Putamen (tissue), 1 donor: ENCODE results near the gene DCUN1D4.
A peak's percentile ranks its signal among the peaks of the same experiment; 100 is the strongest.
"Not testable (repeated sequence)": the region's sequence is repeated elsewhere in the genome, so short reads cannot be mapped to it uniquely, and the experiment has no call there.

ENCODE experiments used
- DNase-seq: peaks from one replicate; pipeline ENCODE4 v3.0.0-alpha.2; 2016; ENCODE audit warnings: low spot score

The DCUN1D4 gene

DNA sequence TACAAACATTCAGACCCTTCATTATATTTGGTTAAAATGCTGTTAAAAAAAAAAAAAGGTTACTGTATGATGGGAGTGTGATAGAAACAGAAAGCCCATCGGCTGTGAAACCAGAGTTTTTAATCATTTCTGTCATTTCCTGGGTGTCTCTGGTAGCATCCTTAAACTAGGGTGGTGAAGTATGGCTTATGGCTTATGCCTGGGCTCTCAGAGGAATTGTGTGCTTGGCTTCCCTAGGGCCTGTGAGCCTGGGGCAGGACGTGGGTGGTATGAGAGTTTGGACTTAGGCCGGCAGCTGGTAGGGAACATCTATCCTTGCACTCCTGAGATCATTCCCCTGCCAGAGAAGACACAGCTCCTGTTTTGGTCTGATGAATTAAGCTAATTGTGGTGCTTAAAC lies 52.2 kb downstream of the DCUN1D4 start:
- no peak for DNase-seq

DNA sequence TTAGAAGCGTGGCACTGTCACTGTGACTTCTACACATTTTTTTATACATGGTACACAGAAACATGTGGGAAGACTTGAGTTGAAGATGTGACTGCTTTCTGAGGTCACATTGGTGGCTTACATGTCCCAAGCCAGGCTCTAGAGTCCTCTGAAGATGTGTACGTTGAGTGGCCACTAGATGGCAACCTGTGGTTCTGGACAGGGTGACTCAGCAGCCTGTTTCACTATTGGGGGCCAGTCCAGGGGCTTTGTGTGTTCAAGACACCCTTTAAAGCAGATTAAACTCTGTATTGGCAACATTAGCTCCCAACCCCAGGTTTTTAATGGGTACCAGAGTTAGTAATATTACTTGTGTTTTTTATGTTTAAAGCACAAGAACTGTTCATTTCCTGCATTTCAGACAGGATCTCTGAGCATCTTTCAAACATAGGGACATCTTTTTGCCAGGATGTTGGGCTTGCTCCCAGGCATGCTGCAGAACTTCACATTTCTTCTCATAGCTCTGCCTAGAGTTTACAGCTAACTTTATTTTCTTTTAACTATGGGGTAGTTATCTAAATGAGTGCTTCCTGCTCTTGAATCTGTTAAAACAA lies 53.0 kb downstream of the DCUN1D4 start:
- DNase-seq, result peak; percentile 72

DNA sequence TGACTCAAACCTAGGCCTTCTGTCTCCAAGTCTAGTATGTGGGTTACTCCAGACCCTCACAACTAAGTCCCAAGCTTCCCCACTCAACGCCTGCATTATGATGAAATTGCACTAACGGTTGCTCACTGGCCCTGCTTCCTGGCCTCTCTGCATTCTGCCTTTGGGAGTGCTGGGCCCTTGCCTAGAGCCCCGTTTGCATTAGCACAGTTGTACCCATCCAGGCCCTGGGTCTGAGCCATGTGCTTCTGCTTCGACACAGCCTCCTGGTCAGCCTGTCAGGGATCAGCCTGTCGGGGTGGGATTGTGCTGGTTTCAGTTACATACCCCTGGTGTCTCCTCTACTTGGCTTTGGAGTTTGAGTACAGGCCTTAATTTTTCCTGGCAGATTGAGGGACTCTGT lies 58.4 kb downstream of the DCUN1D4 start:
- no peak for DNase-seq

DNA sequence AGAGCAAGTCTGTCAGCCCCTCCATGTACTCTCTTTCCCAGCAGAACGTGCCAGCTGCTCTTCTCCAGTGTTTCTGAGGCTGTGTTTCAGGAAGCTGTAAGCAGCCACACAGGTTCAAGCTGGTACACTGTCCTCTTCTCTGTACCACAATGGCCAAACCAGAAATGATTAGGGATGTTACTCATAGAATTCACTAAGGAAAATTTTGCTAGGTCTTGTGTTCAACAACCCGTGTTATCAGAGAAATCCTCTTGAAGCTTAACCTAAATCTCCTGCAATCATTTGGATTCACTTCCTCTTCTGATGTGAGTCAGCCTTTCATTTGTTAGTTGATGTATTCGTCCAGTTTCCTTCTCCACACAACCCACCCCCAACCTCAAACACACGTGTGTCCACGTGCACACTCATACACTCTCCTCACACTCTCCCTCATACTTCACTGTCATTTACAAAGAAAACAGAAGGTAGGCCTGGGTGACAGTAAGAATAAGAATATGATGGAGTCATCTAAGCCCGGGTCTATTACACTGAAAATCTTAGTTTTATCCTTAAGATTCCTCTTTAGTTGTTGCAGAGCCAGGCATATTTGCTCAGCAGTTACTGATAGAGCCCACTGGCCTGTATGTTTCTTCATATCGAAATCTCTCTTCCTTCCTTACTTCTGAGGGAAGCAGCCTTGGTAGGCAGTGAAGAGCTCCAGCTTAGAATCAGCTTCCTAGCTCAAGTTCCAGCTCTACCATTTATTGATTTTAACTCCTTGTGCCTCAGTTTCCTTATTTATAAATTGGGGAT lies 63.4 kb downstream of the DCUN1D4 start:
- DNase-seq, result no peak

DNA sequence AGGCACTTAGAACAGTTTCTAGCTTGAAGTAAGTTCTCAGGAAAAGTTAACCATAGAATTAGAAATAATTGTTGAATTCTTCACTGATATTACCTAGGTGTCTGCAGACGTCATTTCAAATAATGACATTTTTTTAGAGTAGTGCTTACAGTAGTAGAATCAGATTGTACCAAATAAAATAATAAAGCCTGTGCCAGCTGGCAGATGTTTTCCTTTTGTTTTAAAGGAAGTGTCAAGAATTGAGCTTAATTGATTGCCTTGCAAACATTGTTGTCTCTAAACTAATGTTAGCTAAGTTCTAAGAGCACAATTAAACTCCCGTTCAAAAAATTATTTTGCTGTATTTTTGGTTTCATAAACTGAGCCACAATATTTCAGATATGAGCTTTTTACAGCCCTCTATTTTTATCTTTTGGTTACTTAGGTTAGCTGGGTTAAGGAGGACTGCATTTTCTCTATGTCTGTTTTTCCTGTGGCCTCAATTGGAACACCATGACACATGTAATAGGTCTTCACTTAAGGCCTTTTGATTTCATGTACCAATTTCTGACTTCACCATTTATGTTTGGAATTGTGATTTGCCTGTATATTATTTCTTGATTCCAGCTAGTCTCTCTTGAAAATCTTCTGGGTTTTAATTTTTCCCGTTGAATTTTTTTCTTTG lies 64.2 kb downstream of the DCUN1D4 start:
- no peak for DNase-seq

DNA sequence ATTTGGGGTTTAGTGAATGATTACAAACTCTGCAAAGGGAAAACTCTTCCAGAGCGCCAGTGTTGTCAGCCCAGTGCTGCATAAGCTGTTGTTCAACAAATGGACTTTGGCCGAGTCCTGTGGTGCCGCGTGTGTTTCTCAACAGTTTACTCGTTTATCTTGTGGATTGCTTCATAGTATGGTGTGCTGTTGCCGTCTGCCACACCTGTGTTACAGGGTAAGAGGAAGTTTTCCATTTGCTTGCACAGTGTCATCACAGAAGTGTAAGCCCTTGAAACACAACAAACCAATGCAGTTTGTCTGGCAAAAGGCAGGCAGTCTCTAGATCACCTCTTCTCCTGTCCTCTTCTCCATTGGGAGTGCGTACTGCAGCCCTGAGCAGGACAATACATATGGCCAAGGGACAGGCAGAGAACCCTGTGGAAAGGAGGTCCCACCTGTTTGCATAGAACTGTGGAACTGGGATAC lies 66.3 kb downstream of the DCUN1D4 start:
- DNase-seq, result no peak

DNA sequence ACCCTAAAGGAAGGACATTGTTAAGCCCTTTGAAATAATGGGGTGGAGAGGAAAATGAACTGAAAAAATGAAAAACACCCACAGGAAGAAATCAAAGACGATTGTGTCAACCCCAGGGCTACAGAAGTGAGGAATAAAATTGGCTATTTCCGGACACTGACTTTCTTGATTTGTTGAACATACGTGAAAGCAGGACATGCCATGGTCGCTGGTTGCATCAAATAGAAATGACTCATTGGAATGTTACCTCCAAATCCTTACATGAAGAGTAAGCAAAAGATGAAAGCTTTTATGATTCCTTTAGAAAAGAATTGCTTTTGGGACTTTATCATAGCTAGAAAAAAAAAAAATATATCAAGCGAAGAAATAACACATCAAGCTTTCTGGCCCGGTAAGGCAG lies 75.3 kb downstream of the DCUN1D4 start:
- no peak for DNase-seq

DNA sequence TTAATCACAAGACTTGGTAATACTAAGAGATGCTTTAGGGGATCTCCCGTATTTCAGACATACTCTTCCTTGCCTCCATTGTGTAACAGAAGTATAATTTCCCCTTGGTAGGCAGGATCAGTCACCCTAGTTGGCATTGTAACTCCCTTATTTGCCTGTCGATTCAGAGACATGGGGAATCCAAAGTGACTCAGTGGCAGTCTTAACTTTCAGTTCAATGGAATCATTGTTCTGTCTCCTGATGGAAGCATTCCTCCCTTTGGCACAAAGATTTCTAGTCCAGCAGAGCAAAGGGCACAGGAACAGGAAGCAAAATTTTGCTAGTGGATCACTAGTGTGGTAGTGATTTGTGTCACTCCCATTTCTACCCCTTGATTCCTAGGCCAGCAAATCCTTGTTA lies 80.4 kb downstream of the DCUN1D4 start:
- no peak for DNase-seq

DNA sequence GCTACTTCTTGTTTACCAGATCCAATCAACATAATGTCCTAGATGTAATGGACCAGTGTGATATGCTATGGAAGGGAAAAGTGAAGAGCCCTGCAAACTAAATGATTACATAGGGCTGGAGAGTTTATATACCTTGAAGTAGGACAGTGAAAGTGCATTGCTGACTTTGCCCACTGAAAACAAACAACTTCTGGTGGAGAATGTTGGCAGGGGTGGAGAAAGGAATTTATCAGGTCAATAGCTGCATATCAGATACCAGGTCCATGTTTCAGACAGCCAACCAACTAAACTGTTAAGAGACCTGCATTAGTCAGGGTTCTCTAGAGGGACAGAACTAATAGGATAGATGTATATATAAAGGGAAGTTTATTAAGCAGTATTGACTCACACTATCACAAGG lies 82.4 kb downstream of the DCUN1D4 start:
- no peak for DNase-seq

DNA sequence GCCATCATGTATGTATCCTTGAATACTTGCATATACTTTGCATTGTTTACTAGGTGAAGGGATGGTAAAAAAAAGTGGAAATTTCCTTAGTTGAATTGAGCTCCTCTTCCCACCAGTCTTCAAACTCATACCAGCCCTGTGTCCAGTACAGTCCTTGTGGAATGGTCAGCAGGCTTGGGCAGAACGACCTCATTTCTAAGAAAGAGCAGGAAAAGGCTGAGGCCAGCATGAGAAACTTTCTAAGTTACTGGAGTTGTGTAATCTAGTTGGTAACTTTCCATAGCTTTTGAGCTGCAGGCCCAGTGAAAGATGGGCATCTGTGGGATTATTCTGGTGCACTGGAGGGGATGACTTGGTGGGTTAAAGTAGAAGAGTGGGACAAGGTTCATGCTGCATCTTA lies 87.6 kb downstream of the DCUN1D4 start:
- DNase-seq, result no peak

DNA sequence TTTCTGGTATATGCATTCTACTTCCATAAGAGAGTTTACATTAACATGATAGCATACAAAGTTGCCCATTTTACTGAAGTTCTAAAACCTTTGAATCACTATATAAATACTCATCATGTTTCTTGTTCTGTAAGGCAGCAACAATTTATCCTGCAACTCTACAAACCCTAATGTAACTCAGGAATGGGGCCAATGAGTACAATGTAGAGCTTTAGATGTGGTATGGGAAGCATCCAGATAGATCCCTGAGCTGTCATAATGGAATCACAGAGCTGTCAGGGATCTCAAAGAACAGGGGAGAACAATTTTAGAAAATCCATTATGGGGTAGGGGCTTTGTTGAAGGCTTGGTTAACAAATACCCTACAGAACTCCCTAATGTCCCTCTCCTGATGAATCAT lies 88.5 kb downstream of the DCUN1D4 start:
- no peak for DNase-seq

DNA sequence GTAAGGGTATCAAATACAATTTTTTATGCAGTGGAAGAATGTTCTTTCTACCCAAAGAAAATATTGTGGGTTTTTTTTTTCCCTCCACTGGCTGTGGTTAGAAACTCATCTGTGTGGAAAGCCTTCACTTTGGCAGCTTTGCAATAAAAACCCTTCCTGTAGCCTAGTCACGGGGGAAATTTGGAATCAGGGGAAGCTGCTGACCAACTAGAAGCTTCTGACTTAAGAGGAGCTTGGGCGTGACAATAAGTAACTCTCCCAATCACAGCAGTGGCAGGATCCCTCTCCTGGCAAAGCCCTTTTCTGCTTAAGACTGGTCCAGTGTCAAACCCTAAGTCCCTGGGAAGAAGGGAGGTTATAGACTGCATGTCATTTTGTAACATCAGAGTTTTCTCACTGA lies 89.3 kb downstream of the DCUN1D4 start:
- DNase-seq, result no peak

DNA sequence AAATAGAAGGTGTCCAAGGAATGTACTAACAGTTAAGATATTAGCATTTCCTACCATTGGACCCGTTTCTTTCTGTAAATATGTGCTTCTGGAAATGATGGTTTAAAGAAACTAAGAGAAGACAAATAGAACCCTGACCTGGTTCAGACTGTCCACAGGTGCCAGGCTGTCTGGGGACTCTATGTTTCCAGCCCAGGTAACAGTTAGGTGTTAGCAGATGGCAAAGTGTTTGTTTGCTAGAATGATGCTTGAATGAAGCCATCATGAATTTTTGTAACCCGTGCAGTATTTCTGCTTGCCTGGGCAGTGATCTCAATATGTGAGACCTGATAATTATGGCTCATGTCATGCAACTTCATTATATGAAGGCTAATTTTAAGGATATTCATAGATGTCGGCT lies 89.7 kb downstream of the DCUN1D4 start:
- DNase-seq, result no peak

DNA sequence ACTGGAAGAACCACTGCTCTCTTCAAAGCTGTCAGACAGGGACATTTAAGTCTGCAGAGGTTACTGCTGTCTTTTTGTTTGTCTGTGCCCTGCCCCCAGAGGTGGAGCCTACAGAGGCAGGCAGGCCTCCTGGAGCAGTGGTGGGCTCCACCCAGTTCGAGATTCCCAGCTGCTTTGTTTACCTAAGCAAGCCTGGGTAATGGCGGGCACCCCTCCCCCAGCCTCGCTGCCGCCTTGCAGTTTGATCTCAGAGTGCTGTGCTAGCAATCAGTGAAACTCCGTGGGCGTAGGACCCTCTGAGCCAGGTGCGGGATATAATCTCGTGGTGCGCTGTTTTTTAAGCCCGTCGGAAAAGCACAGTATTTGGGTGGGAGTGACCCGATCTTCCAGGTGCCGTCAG lies 97.5 kb downstream of the DCUN1D4 start:
- DNase-seq, result not testable (repeated sequence)

DNA sequence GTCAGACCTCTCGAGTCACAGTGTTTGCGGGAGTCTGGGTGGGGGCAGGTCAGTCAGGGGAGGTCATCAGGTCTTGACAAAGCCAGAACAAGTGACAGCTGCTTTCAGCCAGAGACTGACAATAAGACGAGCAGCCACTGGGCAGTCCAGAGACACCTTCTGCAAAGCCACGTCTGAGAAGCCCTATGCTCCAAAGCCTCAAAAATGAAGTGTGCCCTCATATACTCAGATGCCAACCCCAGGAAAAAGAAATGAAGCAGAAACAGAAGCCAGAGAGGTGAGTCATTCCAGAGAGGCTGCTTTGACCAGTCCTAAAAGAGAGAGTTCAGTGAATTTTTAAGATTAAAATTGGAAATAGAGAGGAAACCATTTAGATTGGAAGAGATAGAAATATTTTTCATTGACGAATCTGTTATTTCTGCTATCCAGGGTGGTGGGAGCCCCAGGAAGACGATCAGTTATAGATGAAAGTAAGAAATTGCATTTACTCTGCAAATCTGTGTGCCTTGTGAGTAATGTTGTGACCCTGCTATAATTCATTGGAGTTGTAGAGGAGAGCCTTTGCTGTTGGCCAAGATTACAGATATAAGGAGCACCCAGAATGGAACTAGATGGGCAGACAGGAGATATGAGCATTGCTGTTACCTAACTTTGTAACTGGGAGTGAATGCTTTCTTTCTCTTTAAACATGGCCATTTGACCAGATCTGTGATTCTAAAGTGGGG lies 99.3 kb downstream of the DCUN1D4 start:
- no peak for DNase-seq

DNA sequence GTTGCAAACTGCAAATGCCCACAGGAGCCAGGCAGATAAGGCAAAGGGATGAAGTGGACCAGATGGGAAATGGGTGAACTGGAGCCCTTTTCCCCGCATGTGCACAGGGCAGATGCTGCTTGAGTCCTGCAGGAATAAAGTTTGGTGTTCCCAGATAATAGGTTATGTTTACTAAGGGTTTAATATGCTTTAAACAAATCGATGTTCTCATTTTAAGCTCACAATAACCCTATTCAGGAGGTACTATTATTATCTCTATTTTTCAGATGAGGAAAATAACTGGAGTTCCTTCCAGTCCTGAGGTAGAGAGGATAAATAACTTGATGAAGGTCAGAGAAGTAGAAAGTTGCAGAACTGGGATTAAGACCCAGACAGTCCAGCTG lies 99.9 kb downstream of the DCUN1D4 start:
- DNase-seq, result no peak

DNA sequence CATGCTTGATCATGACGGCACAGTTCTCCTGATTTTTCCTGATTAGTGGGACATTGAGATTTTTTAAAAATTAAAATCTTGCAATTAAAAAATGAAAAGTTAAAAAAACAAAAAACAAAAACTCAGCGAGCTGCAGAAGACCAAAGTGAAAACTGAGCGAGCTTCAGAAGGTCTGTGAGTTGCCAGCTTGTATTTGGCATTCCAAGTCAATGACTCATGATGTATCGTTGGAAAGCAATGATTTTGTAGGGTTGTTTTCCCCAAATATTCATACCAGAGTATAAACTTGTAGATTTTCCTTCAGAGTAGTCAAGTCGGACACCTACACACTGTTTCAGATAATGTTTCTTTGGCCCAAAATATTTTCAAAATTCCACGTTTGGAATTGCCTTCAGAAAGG lies 100.3 kb downstream of the DCUN1D4 start:
- DNase-seq, result no peak

DNA sequence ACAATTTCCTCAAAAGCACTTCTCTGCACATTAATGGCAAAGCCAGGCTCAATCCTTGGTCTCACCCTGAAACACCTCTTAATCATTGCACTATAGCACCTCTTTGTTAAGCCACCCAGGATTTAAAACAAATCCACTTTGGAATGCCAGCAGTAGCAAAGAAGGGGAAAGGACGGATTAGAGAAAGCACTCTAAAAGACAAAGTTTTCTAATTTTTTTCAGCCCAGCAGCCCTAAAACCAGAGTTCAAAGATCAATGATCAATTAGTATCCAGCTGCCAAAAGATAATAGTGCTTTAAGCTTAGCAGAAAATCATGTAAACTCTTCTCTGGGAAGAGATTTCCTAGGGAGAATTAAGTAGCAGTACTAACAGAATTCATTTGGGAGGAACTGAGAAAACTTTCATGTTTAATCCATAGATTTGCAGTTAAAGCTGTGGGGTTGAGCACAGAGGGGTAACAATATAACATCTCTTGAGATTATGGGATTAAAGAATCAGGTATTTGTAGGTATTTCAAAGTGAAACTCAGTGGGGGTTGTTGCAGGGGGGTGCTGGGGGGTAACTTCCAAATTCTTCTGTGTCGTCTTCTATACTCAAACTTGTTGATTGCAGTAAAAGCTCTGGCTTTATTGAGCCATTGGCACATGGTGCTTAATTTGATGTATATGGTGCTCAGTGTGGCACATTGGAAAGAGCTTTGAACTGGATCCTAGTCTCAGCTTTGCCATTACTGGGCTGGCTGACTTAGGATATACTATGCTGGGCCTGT lies 115.4 kb downstream of the DCUN1D4 start:
- no peak for DNase-seq

DNA sequence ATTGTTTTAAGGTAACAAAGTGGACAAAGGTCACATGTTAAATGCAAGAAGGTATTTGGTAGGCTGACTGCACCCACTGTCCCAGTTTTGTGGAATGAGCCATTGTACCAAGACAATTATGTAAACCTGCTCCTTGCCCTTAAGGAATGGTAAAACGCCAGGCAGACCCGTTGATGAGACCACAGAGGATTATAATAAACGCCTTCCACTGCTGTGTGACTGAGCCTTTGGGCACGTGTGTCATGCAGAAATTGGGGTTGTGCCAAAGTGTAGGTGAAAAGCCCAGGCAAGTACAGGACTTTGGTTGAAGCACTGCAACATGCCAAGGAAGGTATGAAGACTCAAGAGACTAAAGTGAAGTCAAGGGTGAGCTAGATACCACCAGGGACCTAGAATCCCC lies 117.5 kb downstream of the DCUN1D4 start:
- no peak for DNase-seq

DNA sequence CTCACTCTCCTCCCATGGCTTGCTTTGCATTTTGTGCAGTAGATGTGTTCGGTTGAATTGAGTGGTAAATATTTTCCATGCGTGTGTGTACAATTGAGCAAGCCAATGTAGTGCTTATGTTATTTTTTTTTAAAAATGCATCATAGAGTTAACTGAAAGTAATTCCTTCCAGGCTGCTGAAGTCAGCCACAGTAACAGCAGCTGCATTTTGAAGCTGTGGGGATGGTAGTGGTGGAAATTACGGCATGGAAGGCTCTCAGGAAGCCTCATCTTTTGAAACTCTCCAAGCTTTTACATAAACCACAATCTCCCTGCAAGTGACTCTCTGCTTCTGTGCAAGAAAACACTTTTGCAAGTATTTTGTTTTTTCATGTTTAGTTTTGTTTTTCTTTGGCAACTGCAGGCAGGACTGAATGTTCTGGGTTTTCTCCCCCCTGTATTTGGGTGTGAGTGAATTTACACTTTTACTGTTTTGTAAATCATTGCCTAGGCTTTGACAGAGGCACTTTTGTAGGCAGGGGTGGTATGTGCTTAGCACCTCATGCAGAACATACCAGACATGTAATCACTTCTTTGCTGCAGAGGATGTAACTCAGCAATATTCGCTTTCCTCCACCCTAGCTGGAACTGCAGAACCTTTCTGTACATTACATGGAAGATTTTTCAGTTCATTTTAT lies 121.0 kb downstream of the DCUN1D4 start:
- DNase-seq, result no peak

DNA sequence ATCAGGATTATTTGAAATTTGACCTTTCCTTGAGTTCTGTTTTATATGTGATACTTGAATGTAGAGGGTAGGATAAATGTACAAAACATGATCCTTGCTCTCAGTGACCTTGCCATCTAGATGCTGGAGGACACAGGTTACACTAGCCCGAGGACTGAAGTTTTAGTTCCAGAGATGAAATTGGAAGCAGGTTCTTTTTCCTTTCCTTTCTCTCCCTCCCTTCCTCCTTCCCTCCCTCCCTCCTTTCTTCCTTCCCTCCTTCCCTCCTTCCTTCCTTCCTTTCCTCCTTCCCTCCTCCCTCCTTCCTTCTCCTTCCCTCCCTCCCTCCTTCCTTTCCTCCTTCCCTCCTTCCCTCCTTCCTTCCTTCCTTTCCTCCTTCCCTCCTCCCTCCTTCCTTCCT lies 122.9 kb downstream of the DCUN1D4 start:
- DNase-seq, result no peak
